Stomach (tissue), 9 donors: ENCODE measurements around the gene FAM117A. TPM values are rescaled to one million over a fixed set of nuclear protein-coding genes. Genes with fewer than 3 reads are reported as not detected.
A peak's percentile ranks its signal among the peaks of the same experiment; 100 is the strongest.

Experiments used
- DNase-seq, 2 donors: peaks; one replicate each; pipeline versions ENCODE4 v3.0.0 to v3.0.0-alpha.2; 2013 to 2019
- H3K27ac ChIP-seq, 5 donors: fragments of 200-600 bp in 4 of 5; sonication (generic) in 4 of 5; one replicate each; pipeline ENCODE4 v1.5.1; 2013 to 2019; ENCODE audit warnings: mild to moderate bottlenecking in 1 of 5, moderate library complexity in 1 of 5
- H3K27me3 ChIP-seq, 3 donors: fragments of 200-600 bp; sonication (generic); one replicate each; pipeline ENCODE4 v1.5.1; 2017 to 2019; ENCODE audit warnings: mixed run types in 1 of 3
- H3K36me3 ChIP-seq, 4 donors: fragments of 200-600 bp; sonication (generic); 1 replicate in 3 of 4; 2 replicates in 1 of 4; pipeline ENCODE4 v1.5.1; 2016 to 2019
- H3K4me1 ChIP-seq, 4 donors: fragments of 200-600 bp; sonication (generic); one replicate each; pipeline ENCODE4 v1.5.1; 2016 to 2019
- H3K4me3 ChIP-seq, 4 donors: fragments of 200-600 bp; sonication (generic) in 3 of 4; one replicate each; pipeline ENCODE4 v1.5.1; 2016 to 2019; ENCODE audit warnings: mild to moderate bottlenecking in 1 of 4
- H3K9me3 ChIP-seq, 4 donors: fragments of 200-600 bp; sonication (generic); one replicate each; pipeline ENCODE4 v1.5.1; 2016 to 2019
- EP300 ChIP-seq: sonication (generic); formaldehyde crosslinking; IDR thresholded peaks from one replicate; pipeline ENCODE4 v1.6.1; 2017; ENCODE audit warnings: antibody characterized with exemption
- POLR2A ChIP-seq, 4 donors: fragments of 450-650 bp; IDR thresholded peaks; one replicate each; pipeline ENCODE4 v1.6.1; 2016; ENCODE audit warnings: antibody characterized with exemption in 4 of 4, control low read depth in 2 of 4, mild to moderate bottlenecking in 1 of 4, moderate library complexity in 1 of 4
- POLR2AphosphoS5 ChIP-seq, 3 donors: sonication (generic); formaldehyde crosslinking; IDR thresholded peaks; one replicate each; pipeline ENCODE4 v1.6.1; 2016; ENCODE audit warnings: antibody characterized with exemption in 3 of 3
- WGBS, 5 donors: extraction: QIAGEN DNeasy Blood & Tissue Kit in 3 of 5; methylation state at CpG; one replicate each; pipeline versions ENCODE4 v1.1.5 to v1.1.7; 2013 to 2018; 5-methylcytosine and 5-hydroxymethylcytosine counted together
- intact Hi-C: fragments of 100-400 bp; cut with DNase I; formaldehyde crosslinking; loops from one replicate; pipeline ENCODE4 v1.15.1; 2023; ENCODE audit warnings: low total_unique reads
- polyA plus RNA-seq, 3 donors: library from polyadenylated mRNA; stranded (reverse); fragments of 200-250 nt; gene quantifications; one replicate each; pipeline ENCODE4 v1.2.3, GENCODE V29; 2013
- total RNA-seq, 5 donors: library from RNA; depleted of rRNA; stranded (reverse); fragments of >200 nt; gene quantifications; one replicate each; pipeline versions ENCODE4 v1.1.0 to v1.2.3, GENCODE V29; 2014 to 2016
- TF ChIP-seq, protein P1 (sequence below), 7 experiments: fragments of 450-650 bp in 4 of 7; fragments of 200-600 bp in 3 of 7; sonication (generic) in 3 of 7; IDR thresholded peaks; one replicate each; pipeline ENCODE4 v1.5.1; 2016 to 2019; ENCODE audit warnings: antibody characterized with exemption in 7 of 7, control low read depth in 2 of 7, mild to moderate bottlenecking in 1 of 7
- donor health status: healthy with polysubstance abuse.
- donor health status: Bipolar disorder and iron deficiency.
- donor health status: healthy.

FAM117A gene
- total and polyA plus RNA-seq, 8 donors, result 0.58 to 39.7 (median 6.1) TPM

DNA sequence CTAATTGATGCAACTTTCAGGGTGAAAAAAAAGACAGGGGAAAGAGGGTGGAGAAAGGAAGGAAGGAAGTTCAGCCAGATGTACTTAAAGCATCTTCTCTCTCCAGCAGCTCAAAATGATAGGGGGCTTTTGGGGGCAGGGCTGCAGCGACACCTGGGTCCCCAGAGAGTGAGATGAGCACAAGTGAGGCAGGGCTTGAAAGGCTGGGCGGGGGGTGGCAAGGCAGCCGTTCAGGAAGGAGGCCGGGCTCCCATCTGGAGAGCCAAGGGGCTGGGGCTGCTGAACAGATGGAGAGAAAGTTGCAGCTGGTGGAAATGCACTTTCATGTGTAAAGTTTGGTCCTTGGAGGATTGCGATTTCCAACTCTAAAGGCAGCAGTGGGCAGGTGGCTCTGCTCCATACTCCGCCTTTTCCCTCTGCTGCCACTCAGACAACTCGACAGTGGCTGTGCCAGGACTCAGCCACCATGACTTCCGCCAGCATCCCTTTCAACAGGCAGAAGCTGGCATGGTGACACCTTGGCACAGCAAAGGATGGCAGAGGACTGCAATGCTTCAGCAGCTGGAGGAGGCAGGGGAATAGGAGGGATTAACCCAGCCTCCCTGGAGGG lies 63.9 kb downstream of the FAM117A start:
- Histone ChIP-seq H3K9me3 (no peaks in the 10 kb centered on the region), H3K4me3 (no peak overlapping the region), H3K4me1 (peaks cover 3 to 22% (median 6%) of the 10 kb centered on the region in 4 donors), H3K27me3 (no peaks in the 10 kb centered on the region), H3K36me3 (peaks cover 51 to 58% (median 56%) of the 10 kb centered on the region in 4 donors), H3K27ac (no peak overlapping the region)
- no peak for TF ChIP-seq EP300
- TF ChIP-seq, protein P1, sequence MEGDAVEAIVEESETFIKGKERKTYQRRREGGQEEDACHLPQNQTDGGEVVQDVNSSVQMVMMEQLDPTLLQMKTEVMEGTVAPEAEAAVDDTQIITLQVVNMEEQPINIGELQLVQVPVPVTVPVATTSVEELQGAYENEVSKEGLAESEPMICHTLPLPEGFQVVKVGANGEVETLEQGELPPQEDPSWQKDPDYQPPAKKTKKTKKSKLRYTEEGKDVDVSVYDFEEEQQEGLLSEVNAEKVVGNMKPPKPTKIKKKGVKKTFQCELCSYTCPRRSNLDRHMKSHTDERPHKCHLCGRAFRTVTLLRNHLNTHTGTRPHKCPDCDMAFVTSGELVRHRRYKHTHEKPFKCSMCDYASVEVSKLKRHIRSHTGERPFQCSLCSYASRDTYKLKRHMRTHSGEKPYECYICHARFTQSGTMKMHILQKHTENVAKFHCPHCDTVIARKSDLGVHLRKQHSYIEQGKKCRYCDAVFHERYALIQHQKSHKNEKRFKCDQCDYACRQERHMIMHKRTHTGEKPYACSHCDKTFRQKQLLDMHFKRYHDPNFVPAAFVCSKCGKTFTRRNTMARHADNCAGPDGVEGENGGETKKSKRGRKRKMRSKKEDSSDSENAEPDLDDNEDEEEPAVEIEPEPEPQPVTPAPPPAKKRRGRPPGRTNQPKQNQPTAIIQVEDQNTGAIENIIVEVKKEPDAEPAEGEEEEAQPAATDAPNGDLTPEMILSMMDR (IDR thresholded peaks at IDR 0.05), result no peak
- TF ChIP-seq POLR2AphosphoS5 (IDR thresholded peaks at IDR 0.05), result no peak
- no peak for TF ChIP-seq POLR2A (IDR thresholded peaks at IDR 0.05)
- 64 to 77% (median 69%) methylated on average over 8 of the region's 8 CpGs for WGBS, 5 donors
- DNase-seq, result no peak
- intact Hi-C loops, result no loop called here

DNA sequence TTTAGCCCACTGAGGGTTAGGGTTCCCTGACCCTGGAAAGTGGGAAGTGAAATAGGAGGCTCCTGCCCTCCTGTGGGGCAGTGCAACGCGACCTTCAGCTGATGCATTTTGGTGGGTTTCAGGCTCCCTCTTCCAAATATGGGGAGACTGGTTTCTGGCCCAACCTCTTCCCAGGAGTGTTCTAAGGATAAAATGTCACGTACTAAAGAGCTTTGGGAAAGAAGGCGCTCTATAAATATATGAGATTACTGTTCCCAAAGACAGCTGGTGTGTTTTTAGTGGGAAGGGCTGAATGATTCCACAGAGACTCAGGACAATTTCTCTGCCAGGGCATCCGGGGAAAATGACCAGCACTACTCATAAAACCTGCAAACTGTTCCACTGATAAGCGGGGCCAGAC lies 65.9 kb downstream of the FAM117A start:
- TF ChIP-seq POLR2A (IDR thresholded peaks at IDR 0.05) (no peak), EP300 (no peak), POLR2AphosphoS5 (IDR thresholded peaks at IDR 0.05) (no peak)
- TF ChIP-seq, protein P1 (IDR thresholded peaks at IDR 0.05), result no peak
- 53 to 66% (median 54%) methylated on average over 6 of the region's 6 CpGs for WGBS, 5 donors
- intact Hi-C loops, result no loop called here

DNA sequence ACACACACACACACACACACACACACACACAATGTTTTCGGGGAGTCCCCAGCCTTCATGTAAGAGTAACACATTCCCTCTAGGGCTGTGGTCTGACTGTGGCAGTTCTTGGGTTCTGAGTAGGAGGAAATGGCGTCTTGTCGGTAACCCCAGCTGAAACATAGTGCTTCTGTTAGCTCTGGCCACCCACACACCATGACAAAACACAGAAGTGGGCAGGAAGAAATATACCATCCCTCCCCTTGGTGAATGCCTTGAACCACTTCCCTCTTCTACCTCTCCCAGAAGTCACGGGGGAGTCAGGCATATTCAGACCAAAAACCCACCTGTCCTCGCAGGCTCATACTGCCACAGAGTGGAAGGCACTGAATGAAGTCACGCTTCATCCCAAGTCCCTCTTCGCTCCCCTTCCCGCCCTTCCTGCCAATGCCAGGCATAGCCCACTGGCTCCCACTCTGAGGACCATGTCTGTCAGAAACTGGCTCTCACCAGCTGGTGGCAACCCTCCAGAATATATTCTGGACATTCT lies 67.6 kb downstream of the FAM117A start:
- Histone ChIP-seq H3K9me3 (no peaks in the 10 kb centered on the region), H3K4me3 (no peak overlapping the region), H3K27me3 (no peaks in the 10 kb centered on the region), H3K27ac (peak overlapping the region in 2 of 5 donors; percentile 0 to 36), H3K36me3 (peaks cover 14 to 20% (median 18%) of the 10 kb centered on the region in 4 donors), H3K4me1 (peaks cover 5 to 21% (median 10%) of the 10 kb centered on the region in 4 donors)
- no peak for TF ChIP-seq EP300
- TF ChIP-seq POLR2A (IDR thresholded peaks at IDR 0.05), result no peak
- no peak for TF ChIP-seq POLR2AphosphoS5 (IDR thresholded peaks at IDR 0.05)
- TF ChIP-seq, protein P1 (IDR thresholded peaks at IDR 0.05), result no peak
- WGBS, 5 donors, result 64 to 76% (median 68%) methylated on average over 8 of the region's 8 CpGs
- DNase-seq, result peak in 1 of 2 donors; percentile 54
- intact Hi-C loops, result no loop called here

More for the DNA sequence above, 65.9 kb downstream of the FAM117A start:
- DNase-seq, result no peak
- no peaks in the 10 kb centered on the region for H3K27me3 ChIP-seq
- H3K27ac ChIP-seq, result no peak overlapping the region
- no peak overlapping the region for H3K4me3 ChIP-seq
- H3K4me1 ChIP-seq, result peaks cover 5 to 21% (median 9%) of the 10 kb centered on the region in 4 donors
- H3K9me3 ChIP-seq, result no peaks in the 10 kb centered on the region
- peaks cover 31 to 37% (median 35%) of the 10 kb centered on the region in 4 donors for H3K36me3 ChIP-seq

DNA sequence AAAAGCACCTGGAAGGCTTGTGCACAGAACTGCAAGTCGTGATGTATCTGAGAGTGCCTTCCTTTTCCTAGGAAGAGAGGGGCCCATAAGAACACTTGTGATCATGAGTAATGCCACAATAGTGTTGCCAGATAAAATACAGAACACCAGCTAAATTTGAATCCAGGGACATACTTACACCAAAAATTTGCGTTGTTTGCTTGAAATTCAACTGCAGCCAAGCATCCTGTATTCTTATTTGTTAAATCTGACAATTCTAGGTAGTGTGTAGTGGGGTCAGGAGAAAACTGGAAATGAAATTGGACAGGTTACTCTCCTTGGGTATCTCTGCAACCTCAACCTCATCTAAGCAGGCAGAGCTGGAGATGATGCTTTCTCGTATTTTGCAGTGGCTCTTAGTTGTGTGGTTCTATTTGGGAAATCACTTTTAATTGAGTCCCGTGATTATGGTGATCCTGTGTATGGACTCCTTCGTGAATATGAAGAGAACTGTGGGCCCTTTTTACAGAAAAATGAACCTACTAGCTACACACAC lies 68.2 kb downstream of the FAM117A start:
- Histone ChIP-seq H3K4me3 (no peak overlapping the region), H3K27ac (peak overlapping the region in 2 of 5 donors; percentile 0 to 36), H3K36me3 (peaks cover 8 to 15% (median 13%) of the 10 kb centered on the region in 4 donors), H3K27me3 (no peaks in the 10 kb centered on the region), H3K4me1 (peaks cover 5 to 23% (median 11%) of the 10 kb centered on the region in 4 donors), H3K9me3 (no peaks in the 10 kb centered on the region)
- TF ChIP-seq POLR2A (IDR thresholded peaks at IDR 0.05) (no peak), EP300 (no peak), POLR2AphosphoS5 (IDR thresholded peaks at IDR 0.05) (no peak)
- TF ChIP-seq, protein P1 (IDR thresholded peaks at IDR 0.05), result no peak
- intact Hi-C loops, result no loop called here
- 40 to 50% (median 46%) methylated on average over 5 of the region's 5 CpGs for WGBS, 5 donors
- DNase-seq, result no peak
